Measurements from ENCODE around the gene TPRN.
A peak's percentile ranks its signal among the peaks of the same experiment; 100 is the strongest.

The TPRN gene

GRCh38 chr9:137236238-137236935, 35.8 kb upstream of the TPRN start:
- FAIRE-seq (peak; percentile 95), DNase-seq (ENCODE audit: insufficient read length, low spot score) (peak; percentile 99)
- no peak for TF ChIP-seq PAX5 (IDR thresholded peaks at IDR 0.05; ENCODE audit: insufficient read depth, low read length, severe bottlenecking)
- no peak for TF ChIP-seq POLR2AphosphoS5 (IDR thresholded peaks at IDR 0.05; ENCODE audit: low read depth, low read length)
- TF ChIP-seq POLR2A (IDR thresholded peaks at IDR 0.05; ENCODE audit: low read depth, low read length) = no peak
- TF ChIP-seq TAF1 (IDR thresholded peaks at IDR 0.05; ENCODE audit: low read depth, low read length) = no peak
- no peak for TF ChIP-seq POU2F2 (IDR thresholded peaks at IDR 0.05; ENCODE audit: low read depth, low read length)
- TF ChIP-seq SPI1 (IDR thresholded peaks at IDR 0.05; ENCODE audit: low read depth, low read length) = no peak

DNA sequence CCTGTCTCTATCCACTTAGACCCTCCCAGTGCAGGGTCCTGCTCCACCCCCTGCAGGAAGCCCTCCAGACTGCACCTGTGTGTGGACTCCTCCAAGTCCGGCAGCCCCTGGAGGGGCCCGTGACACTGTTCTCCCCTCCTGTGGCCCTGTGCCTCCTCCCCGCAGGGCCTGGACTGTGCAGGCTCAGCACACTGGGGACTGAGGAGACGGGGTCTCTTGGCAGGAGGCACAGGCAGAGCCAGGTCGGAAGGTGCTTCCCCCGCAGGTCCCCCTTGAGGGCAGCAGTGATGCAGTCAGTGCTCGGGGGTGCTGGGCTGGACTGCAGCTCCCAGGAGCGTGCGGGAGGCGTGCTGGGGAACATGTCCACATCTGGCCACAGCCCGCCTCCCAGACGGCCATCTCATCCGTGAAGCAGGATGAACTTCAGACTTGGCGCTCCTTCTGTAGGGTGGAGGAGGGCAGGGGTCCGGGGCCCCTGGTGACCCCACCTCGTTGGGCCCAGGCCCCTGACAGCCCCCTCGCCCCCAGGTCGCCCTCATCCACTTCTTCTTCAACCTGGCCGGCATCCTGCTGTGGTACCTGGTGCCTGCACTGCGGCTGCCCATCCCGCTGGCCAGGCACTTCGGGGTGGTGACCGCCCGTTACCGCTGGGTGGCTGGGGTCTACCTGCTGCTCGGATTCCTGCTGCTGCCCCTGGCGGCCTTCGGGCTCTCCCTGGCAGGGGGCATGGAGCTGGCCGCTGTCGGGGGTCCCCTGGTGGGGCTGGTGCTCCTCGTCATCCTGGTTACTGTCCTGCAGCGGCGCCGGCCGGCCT, 35.1 kb upstream of the TPRN start:
- TF ChIP-seq POLR2A (IDR thresholded peaks at IDR 0.05; ENCODE audit: low read depth, low read length) = no peak
- TF ChIP-seq TAF1 (IDR thresholded peaks at IDR 0.05; ENCODE audit: low read depth, low read length) = no peak
- no peak for TF ChIP-seq SPI1 (IDR thresholded peaks at IDR 0.05; ENCODE audit: low read depth, low read length)
- TF ChIP-seq POLR2AphosphoS5 (IDR thresholded peaks at IDR 0.05; ENCODE audit: low read depth, low read length) = no peak
- DNase-seq (ENCODE audit: insufficient read length, low spot score) (no peak), FAIRE-seq (peak; percentile 31)

DNA sequence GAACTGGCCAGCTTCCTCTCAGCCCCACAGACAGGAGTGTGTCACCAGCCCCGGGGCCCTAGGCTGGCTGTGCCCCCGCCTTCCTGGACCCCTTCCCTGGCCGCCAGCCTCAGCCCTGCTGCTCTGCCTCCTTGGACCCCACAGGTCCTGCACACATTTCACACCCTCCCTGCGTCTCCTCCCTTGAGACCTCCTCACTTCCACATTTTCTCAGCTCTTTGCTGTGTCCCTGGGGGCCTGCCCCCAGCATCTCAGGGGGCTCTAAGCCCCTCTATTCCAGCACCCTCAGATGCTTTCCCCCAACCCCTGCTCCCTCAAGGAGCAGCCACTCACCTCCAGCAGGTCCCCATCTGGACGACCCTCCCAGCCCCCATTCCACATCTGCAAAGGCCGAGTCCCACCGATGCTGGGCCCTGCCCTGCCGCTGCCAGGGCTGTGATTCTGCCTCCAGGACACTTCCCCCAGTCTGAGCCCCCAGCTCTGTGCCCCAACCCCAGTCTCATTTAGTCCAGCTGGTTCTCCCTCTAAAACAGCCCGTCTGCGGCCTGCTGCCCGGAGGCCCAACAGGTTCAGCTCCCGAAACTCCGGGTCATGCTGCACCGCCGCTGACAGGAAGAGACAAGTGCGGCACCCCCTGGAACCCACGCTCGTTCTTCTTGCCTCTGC, 34.4 kb upstream of the TPRN start:
- DNase-seq (ENCODE audit: insufficient read length, low spot score) = no peak
- no peak for FAIRE-seq
- TF ChIP-seq SPI1 (IDR thresholded peaks at IDR 0.05; ENCODE audit: low read depth, low read length) = 0 out of 2 replicates have a peak, but pooled peaks have one; percentile 18
- no peak for TF ChIP-seq TAF1 (IDR thresholded peaks at IDR 0.05; ENCODE audit: low read depth, low read length)

- no peak for DNase-seq (ENCODE audit: insufficient read length, low spot score)
- no peak for TF ChIP-seq POLR2A (IDR thresholded peaks at IDR 0.05; ENCODE audit: low read depth, low read length)
- TF ChIP-seq SPI1 (IDR thresholded peaks at IDR 0.05; ENCODE audit: low read depth, low read length) = no peak
- no peak for TF ChIP-seq POLR2AphosphoS5 (IDR thresholded peaks at IDR 0.05; ENCODE audit: low read depth, low read length)
- no peak for TF ChIP-seq TAF1 (IDR thresholded peaks at IDR 0.05; ENCODE audit: low read depth, low read length)
- TF ChIP-seq PAX5 (IDR thresholded peaks at IDR 0.05; ENCODE audit: insufficient read depth, low read length, severe bottlenecking) = no peak
- no peak for TF ChIP-seq POU2F2 (IDR thresholded peaks at IDR 0.05; ENCODE audit: low read depth, low read length)
- no peak for FAIRE-seq
Measured at GRCh38 chr9:137234055-137234697, 33.6 kb upstream of the TPRN start.

- TF ChIP-seq PAX5 (IDR thresholded peaks at IDR 0.05; ENCODE audit: insufficient read depth, low read length, severe bottlenecking) (no peak), SPI1 (IDR thresholded peaks at IDR 0.05; ENCODE audit: low read depth, low read length) (no peak), POLR2AphosphoS5 (IDR thresholded peaks at IDR 0.05; ENCODE audit: low read depth, low read length) (no peak), POLR2A (IDR thresholded peaks at IDR 0.05; ENCODE audit: low read depth, low read length) (no peak), POU2F2 (IDR thresholded peaks at IDR 0.05; ENCODE audit: low read depth, low read length) (no peak), TAF1 (IDR thresholded peaks at IDR 0.05; ENCODE audit: low read depth, low read length) (no peak)
- FAIRE-seq = no peak
- DNase-seq (ENCODE audit: insufficient read length, low spot score) = no peak
Measured at GRCh38 chr9:137233143-137233980, 32.8 kb upstream of the TPRN start.

DNA sequence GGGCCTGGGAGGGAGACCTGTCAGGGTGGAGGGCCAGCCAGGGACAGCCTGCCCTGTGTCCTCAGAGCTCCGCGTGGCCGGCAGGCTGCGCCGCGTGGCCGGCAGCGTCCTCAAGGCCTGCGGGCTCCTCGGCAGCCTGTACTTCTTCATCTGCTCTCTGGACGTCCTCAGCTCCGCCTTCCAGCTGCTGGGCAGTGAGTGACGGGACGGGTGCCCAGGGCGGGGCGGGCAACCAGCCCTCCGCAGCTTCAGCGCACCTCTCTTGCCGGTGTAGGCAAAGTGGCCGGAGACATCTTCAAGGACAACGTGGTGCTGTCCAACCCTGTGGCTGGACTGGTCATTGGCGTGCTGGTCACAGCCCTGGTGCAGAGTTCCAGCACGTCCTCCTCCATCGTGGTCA, 32.0 kb upstream of the TPRN start:
- no peak for DNase-seq (ENCODE audit: insufficient read length, low spot score)
- FAIRE-seq = no peak
- TF ChIP-seq PAX5 (IDR thresholded peaks at IDR 0.05; ENCODE audit: insufficient read depth, low read length, severe bottlenecking) = no peak
- TF ChIP-seq POU2F2 (IDR thresholded peaks at IDR 0.05; ENCODE audit: low read depth, low read length) = no peak
- TF ChIP-seq TAF1 (IDR thresholded peaks at IDR 0.05; ENCODE audit: low read depth, low read length) = no peak
- TF ChIP-seq POLR2AphosphoS5 (IDR thresholded peaks at IDR 0.05; ENCODE audit: low read depth, low read length) = no peak
- TF ChIP-seq POLR2A (IDR thresholded peaks at IDR 0.05; ENCODE audit: low read depth, low read length) = no peak
- no peak for TF ChIP-seq SPI1 (IDR thresholded peaks at IDR 0.05; ENCODE audit: low read depth, low read length)

DNA sequence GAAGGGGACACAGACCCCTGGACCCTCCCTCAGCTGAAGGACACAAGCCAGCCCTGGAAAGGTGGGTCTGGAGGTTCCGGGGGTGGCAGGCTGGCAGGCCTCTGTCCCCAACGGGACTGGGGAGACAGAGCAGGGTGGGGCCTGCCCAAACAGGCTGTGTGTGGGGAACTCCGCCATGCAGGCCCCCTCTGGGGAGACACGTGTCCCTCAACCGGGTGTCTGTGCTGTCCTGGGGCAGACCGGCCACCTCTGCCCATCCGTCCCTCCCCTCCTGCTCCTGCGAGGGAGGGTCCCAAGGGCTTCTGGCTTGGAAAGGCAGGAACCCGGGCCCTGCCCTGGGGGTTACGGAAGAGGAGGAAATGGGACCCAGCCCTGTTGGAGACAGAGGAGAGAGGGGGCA, 31.6 kb upstream of the TPRN start:
- FAIRE-seq (no peak), DNase-seq (ENCODE audit: insufficient read length, low spot score) (no peak)
- no peak for TF ChIP-seq TAF1 (IDR thresholded peaks at IDR 0.05; ENCODE audit: low read depth, low read length)
- no peak for TF ChIP-seq PAX5 (IDR thresholded peaks at IDR 0.05; ENCODE audit: insufficient read depth, low read length, severe bottlenecking)
- no peak for TF ChIP-seq POU2F2 (IDR thresholded peaks at IDR 0.05; ENCODE audit: low read depth, low read length)
- no peak for TF ChIP-seq POLR2AphosphoS5 (IDR thresholded peaks at IDR 0.05; ENCODE audit: low read depth, low read length)
- no peak for TF ChIP-seq SPI1 (IDR thresholded peaks at IDR 0.05; ENCODE audit: low read depth, low read length)
- TF ChIP-seq POLR2A (IDR thresholded peaks at IDR 0.05; ENCODE audit: low read depth, low read length) = no peak

DNA sequence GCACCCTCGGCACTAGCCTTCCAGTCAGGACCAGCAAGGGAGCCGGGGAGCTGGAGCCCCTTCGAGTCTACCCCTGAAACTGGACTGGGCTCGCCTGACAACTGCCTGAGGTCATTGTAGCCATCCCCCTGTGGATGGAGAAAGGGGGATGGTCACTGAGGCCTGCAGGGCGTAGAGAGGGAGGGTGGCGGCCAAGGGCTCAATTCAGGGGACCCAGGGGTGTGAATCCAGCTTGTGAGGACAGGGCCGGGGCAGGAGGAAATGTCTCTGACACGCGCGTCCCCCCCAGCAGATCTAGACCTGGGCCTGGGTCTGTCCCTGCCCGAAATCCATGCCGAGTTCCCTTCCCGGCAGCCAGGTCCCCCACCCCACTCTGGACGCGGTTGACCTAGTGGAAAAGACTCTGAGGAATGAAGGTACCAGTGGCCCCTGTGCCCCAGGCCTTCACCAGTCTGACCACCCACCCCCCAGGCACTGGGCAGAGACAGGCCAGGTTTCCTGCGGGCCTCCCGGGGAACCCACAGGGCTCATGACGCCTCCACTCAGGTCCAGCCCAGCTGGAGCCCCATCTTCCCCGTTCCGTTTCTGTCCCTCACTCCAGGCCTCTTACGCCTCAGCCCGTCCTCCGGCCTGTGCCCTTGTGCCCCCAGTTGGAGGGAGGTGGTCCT, 31.0 kb upstream of the TPRN start:
- no peak for DNase-seq (ENCODE audit: insufficient read length, low spot score)
- TF ChIP-seq POLR2A (IDR thresholded peaks at IDR 0.05; ENCODE audit: low read depth, low read length) (no peak), POLR2AphosphoS5 (IDR thresholded peaks at IDR 0.05; ENCODE audit: low read depth, low read length) (no peak), SPI1 (IDR thresholded peaks at IDR 0.05; ENCODE audit: low read depth, low read length) (no peak), TAF1 (IDR thresholded peaks at IDR 0.05; ENCODE audit: low read depth, low read length) (no peak), PAX5 (IDR thresholded peaks at IDR 0.05; ENCODE audit: insufficient read depth, low read length, severe bottlenecking) (no peak), POU2F2 (IDR thresholded peaks at IDR 0.05; ENCODE audit: low read depth, low read length) (no peak)
- no peak for FAIRE-seq

Measured in GM12891 (cell line).